ENCODE data around the gene MSANTD1. TPM values are rescaled to one million over a fixed set of nuclear protein-coding genes. Genes with fewer than 3 reads are reported as not detected.

MSANTD1 gene
- total RNA-seq, 2 donors from 2014 or later: 2.6 to 3.6 TPM

GRCh38 chr4:3291969-3292570, 43.1 kb downstream of the MSANTD1 start:
- H3K27ac ChIP-seq: peak overlapping the region; percentile 75 to 97 (median 86)
- peak overlapping the region; percentile 26 to 79 for H3K4me3 ChIP-seq
- intact Hi-C loops (cut with DNase I): no loop called here
- H3K4me1 ChIP-seq: peaks cover 20% of the 10 kb centered on the region
- DNase-seq (peak; percentile 72 to 77 (median 75)), ATAC-seq (peak; percentile 67)
- WGBS, 2 donors: 0 to 1% methylated on average over 21 to 43 of the region's 60 CpGs
- H3K27me3 ChIP-seq: no peaks in the 10 kb centered on the region
- no peaks in the 10 kb centered on the region for H3K9me3 ChIP-seq
- TF ChIP-seq CTCF (IDR thresholded peaks at IDR 0.05) (peak in 1 of 7 experiments; percentile 19), POLR2A (IDR thresholded peaks at IDR 0.05) (no peak)
- no peaks in the 10 kb centered on the region for H3K36me3 ChIP-seq (replicated peaks in 1 of 2; ENCODE audit: insufficient read depth in 1 of 2, low read depth in 2 of 2)

- DNase-seq (peak; percentile 95 to 96 (median 96)), ATAC-seq (peak; percentile 93)
- intact Hi-C loops (cut with DNase I): no loop called here
- TF ChIP-seq CTCF (IDR thresholded peaks at IDR 0.05) (peak in 1 of 7 experiments; percentile 6), POLR2A (IDR thresholded peaks at IDR 0.05) (peak; percentile 85 to 92 (median 87))
- Histone ChIP-seq H3K4me3 (peak within 1 kb of the TSS; percentile 26 to 79), H3K36me3 (replicated peaks in 1 of 2; ENCODE audit: insufficient read depth in 1 of 2, low read depth in 2 of 2) (no peaks in the 10 kb centered on the region), H3K27ac (peak within 1 kb of the TSS; percentile 75 to 97 (median 86)), H3K9me3 (no peaks in the 10 kb centered on the region), H3K27me3 (no peaks in the 10 kb centered on the region), H3K4me1 (peaks cover 20% of the 10 kb centered on the region)
- 0% methylated on average over 68 of the region's 121 CpGs; no CpG with 5 or more reads in 1 of the 2 donors for WGBS, 2 donors
These were observed 43.8 kb downstream of the MSANTD1 start, which contains the start of gene RGS12 for GRCh38 chr4:3292571-3293400. TSS of gene RGS12 (plus strand) at chr4:3293021. CDS start at chr4:3316171, 23,150 bp downstream.

GRCh38 chr4:3293401-3294391, 44.7 kb downstream of the MSANTD1 start:
- H3K27ac ChIP-seq: peak overlapping the region in 3 of 4 donors; percentile 63 to 64 (median 64)
- H3K4me1 ChIP-seq: peaks cover 20% of the 10 kb centered on the region
- TF ChIP-seq POLR2A (IDR thresholded peaks at IDR 0.05): no peak
- TF ChIP-seq CTCF (IDR thresholded peaks at IDR 0.05): no peak
- H3K4me3 ChIP-seq: no peak overlapping the region
- no peaks in the 10 kb centered on the region for H3K27me3 ChIP-seq
- H3K9me3 ChIP-seq: no peaks in the 10 kb centered on the region
- no peak for DNase-seq
- intact Hi-C loops (cut with DNase I): no loop called here
- no peaks in the 10 kb centered on the region for H3K36me3 ChIP-seq (replicated peaks in 1 of 2; ENCODE audit: insufficient read depth in 1 of 2, low read depth in 2 of 2)
- 28 to 41% methylated on average over 20 to 39 of the region's 42 CpGs for whole genome bisulfite sequencing, 2 donors
- no peak for ATAC-seq

GRCh38 chr4:3294401-3295241, 45.7 kb downstream of the MSANTD1 start:
- TF ChIP-seq POLR2A (IDR thresholded peaks at IDR 0.05): no peak
- TF ChIP-seq CTCF (IDR thresholded peaks at IDR 0.05): no peak
- Histone ChIP-seq H3K27me3 (no peaks in the 10 kb centered on the region), H3K36me3 (replicated peaks in 1 of 2; ENCODE audit: insufficient read depth in 1 of 2, low read depth in 2 of 2) (no peaks in the 10 kb centered on the region), H3K27ac (peak overlapping the region in 1 of 4 donors; percentile 64), H3K9me3 (no peaks in the 10 kb centered on the region), H3K4me3 (no peak overlapping the region), H3K4me1 (peaks cover 20% of the 10 kb centered on the region)
- 90 to 94% methylated on average over 19 of the region's 19 CpGs for WGBS, 2 donors
- DNase-seq (no peak), ATAC-seq (no peak)
- intact Hi-C loops (cut with DNase I): no loop called here
